ENCODE data around the gene KCNG2.

The KCNG2 gene

DNA sequence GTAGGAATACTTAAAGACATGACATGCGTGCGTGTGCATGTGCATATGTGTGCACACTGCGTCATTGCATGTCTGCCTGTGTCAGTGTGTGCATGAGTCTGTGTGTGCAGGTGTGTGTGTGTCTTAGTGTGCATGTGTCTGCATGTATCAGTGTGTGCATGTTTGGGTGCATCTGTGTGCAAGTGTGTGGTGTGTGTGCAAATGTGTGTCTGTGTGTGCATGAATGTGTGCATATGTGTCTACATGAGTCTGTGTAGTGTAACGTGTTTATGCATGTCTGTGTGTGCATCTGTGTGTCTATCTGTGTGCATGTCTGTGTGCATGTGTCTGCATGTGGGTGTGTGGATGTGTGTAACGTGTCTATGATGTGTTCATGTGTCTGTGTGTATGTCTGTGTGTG is 30.5 kb downstream of the KCNG2 start:
- Histone ChIP-seq H3K36me3 (no peaks in the 10 kb centered on the region), H3K27ac (no peak overlapping the region), H3K27me3 (ENCODE audit: insufficient read depth, low read depth, severe bottlenecking) (no peaks in the 10 kb centered on the region), H3K4me3 (ENCODE audit: low read depth, low read length) (no peak overlapping the region), H3K9me3 (ENCODE audit: severe bottlenecking) (no peaks in the 10 kb centered on the region)
- TF ChIP-seq, protein P1, sequence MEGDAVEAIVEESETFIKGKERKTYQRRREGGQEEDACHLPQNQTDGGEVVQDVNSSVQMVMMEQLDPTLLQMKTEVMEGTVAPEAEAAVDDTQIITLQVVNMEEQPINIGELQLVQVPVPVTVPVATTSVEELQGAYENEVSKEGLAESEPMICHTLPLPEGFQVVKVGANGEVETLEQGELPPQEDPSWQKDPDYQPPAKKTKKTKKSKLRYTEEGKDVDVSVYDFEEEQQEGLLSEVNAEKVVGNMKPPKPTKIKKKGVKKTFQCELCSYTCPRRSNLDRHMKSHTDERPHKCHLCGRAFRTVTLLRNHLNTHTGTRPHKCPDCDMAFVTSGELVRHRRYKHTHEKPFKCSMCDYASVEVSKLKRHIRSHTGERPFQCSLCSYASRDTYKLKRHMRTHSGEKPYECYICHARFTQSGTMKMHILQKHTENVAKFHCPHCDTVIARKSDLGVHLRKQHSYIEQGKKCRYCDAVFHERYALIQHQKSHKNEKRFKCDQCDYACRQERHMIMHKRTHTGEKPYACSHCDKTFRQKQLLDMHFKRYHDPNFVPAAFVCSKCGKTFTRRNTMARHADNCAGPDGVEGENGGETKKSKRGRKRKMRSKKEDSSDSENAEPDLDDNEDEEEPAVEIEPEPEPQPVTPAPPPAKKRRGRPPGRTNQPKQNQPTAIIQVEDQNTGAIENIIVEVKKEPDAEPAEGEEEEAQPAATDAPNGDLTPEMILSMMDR (IDR thresholded peaks at IDR 0.05; ENCODE audit: low read depth, low read length): no peak
- no peak for DNase-seq

DNA sequence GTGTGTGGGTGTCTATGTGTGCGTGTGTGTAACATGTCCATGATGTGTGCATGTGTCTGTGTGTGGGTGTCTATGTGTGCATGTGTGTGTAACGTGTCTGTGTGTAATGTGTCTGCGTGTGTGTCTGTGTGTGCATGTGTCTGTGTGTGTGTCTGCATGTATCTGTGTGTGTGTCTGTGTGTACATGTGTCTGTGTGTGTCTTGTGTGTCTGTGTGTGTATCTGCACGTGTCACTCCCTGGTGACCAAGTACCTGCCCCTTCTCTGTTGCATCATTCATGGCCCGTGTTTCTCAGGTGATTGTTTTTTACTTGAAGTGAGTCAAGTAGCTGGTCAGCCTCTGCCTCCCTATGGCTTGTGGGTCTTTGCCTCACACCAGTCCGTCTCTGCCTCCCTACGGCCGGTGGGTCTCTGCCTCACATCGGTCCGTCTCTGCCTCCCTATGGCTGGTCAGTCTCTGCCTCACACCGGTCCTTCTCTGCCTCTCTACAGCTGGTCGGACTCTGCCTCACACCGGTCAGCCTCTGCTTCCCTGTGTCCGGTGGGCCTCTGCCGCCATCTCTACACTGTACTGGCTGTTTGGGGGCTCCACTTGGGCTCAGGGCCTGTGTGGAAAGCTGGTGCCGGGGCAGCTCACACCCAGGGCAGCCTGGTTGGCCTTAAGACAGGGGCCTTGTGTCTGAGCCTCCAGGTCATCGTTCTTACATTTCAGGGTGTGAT is 31.6 kb downstream of the KCNG2 start:
- Histone ChIP-seq H3K4me3 (ENCODE audit: low read depth, low read length) (no peak overlapping the region), H3K27me3 (ENCODE audit: insufficient read depth, low read depth, severe bottlenecking) (no peaks in the 10 kb centered on the region), H3K27ac (no peak overlapping the region), H3K9me3 (ENCODE audit: severe bottlenecking) (no peaks in the 10 kb centered on the region), H3K36me3 (no peaks in the 10 kb centered on the region)
- DNase-seq: no peak
- TF ChIP-seq, protein P1 (IDR thresholded peaks at IDR 0.05; ENCODE audit: low read depth, low read length): no peak

DNA sequence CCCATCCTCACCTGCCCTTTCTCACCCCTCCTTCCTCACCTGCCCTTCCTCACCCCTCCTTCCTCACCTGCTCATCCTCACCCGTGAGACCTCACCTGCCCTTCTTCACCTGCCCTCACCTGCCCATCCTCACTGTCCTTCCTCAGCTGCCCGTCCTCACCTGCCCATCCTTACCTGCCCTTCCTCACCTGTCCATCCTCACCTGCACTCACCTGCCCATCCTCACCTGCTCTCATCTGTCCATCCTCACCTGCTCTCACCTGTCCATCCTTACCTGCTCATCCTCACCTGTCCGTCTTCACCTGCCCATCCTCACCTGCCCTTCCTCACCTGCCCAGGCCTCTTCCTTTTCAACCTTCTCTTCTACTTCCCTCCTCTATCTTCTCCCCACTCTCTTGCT is 34.4 kb downstream of the KCNG2 start:
- H3K27me3 ChIP-seq (ENCODE audit: insufficient read depth, low read depth, severe bottlenecking): no peaks in the 10 kb centered on the region
- H3K4me3 ChIP-seq (ENCODE audit: low read depth, low read length): no peak overlapping the region
- no peaks in the 10 kb centered on the region for H3K36me3 ChIP-seq
- no peaks in the 10 kb centered on the region for H3K9me3 ChIP-seq (ENCODE audit: severe bottlenecking)
- H3K27ac ChIP-seq: no peak overlapping the region
- TF ChIP-seq, protein P1 (IDR thresholded peaks at IDR 0.05; ENCODE audit: low read depth, low read length): no peak
- no peak for DNase-seq

DNA sequence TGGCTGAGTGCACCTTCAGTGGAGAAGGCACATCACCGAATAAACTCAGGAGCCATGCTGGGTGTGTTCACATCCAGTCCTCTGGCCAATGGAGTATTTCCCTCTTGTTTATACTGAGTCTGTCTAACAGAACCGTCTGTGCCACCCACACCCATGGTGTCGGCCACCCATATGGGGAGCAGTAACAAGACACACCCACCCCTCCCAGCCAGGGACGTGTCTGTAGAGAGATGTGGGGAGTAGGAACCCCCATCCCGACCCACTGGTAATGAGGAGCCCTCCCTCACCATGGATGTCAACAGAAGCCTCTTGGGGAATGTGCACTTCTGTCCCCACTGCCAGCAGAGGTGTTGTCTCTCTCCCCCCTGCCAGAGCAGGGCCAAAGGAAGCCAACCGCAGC is 37.1 kb downstream of the KCNG2 start:
- no peaks in the 10 kb centered on the region for H3K27me3 ChIP-seq (ENCODE audit: insufficient read depth, low read depth, severe bottlenecking)
- TF ChIP-seq, protein P1 (IDR thresholded peaks at IDR 0.05; ENCODE audit: low read depth, low read length): no peak
- no peak overlapping the region for H3K4me3 ChIP-seq (ENCODE audit: low read depth, low read length)

DNA sequence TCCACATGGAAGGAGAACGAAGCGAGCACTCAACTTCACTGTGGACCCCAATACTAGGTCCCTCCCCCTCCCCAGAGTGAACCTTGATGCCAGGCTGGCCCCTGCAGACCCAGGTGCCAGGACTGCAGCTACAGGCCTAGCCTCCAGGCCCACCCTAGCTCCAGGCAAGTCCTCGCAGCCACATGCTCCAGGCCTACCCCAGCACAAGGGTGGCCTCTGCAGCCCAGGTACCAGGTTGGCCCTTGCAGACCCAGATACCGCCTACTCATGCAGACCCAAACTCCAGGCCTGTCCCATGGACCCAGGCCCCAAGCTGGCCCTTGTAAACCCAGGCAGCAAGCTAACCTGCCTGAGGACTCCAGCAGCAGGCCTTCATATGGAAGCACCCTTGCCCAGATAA is 44.2 kb downstream of the KCNG2 start:
- Histone ChIP-seq H3K4me3 (ENCODE audit: low read depth, low read length) (no peak overlapping the region), H3K27me3 (ENCODE audit: insufficient read depth, low read depth, severe bottlenecking) (no peaks in the 10 kb centered on the region), H3K27ac (no peak overlapping the region), H3K36me3 (no peaks in the 10 kb centered on the region), H3K9me3 (ENCODE audit: severe bottlenecking) (peaks cover 8% of the 10 kb centered on the region)
- TF ChIP-seq, protein P1 (IDR thresholded peaks at IDR 0.05; ENCODE audit: low read depth, low read length): no peak
- DNase-seq: no peak

More for the DNA sequence above, 37.1 kb downstream of the KCNG2 start:
- no peak for DNase-seq
- H3K27ac ChIP-seq: no peak overlapping the region
- no peaks in the 10 kb centered on the region for H3K9me3 ChIP-seq (ENCODE audit: severe bottlenecking)
- H3K36me3 ChIP-seq: no peaks in the 10 kb centered on the region

Measured in WERI-Rb-1 (cell line).